Stomach (tissue), 9 donors: ENCODE data around the gene NPAS3. TPM values are rescaled to one million over a fixed set of nuclear protein-coding genes. Genes with fewer than 3 reads are reported as not detected.
A peak's percentile ranks its signal among the peaks of the same experiment; 100 is the strongest.

ENCODE experiments used
- DNase-seq, 2 donors: peaks; one replicate each; pipeline versions ENCODE4 v3.0.0 to v3.0.0-alpha.2; 2013 to 2019
- H3K27ac ChIP-seq, 5 donors: fragments of 200-600 bp in 4 of 5; sonication (generic) in 4 of 5; one replicate each; pipeline ENCODE4 v1.5.1; 2013 to 2019; ENCODE audit warnings: mild to moderate bottlenecking in 1 of 5, moderate library complexity in 1 of 5
- H3K27me3 ChIP-seq, 3 donors: fragments of 200-600 bp; sonication (generic); one replicate each; pipeline ENCODE4 v1.5.1; 2017 to 2019; ENCODE audit warnings: mixed run types in 1 of 3
- H3K36me3 ChIP-seq, 4 donors: fragments of 200-600 bp; sonication (generic); 1 replicate in 3 of 4; 2 replicates in 1 of 4; pipeline ENCODE4 v1.5.1; 2016 to 2019
- H3K4me1 ChIP-seq, 4 donors: fragments of 200-600 bp; sonication (generic); one replicate each; pipeline ENCODE4 v1.5.1; 2016 to 2019
- H3K4me3 ChIP-seq, 4 donors: fragments of 200-600 bp; sonication (generic) in 3 of 4; one replicate each; pipeline ENCODE4 v1.5.1; 2016 to 2019; ENCODE audit warnings: mild to moderate bottlenecking in 1 of 4
- H3K9me3 ChIP-seq, 4 donors: fragments of 200-600 bp; sonication (generic); one replicate each; pipeline ENCODE4 v1.5.1; 2016 to 2019
- CTCF ChIP-seq, 7 experiments: fragments of 450-650 bp in 4 of 7; fragments of 200-600 bp in 3 of 7; sonication (generic) in 3 of 7; IDR thresholded peaks; one replicate each; pipeline ENCODE4 v1.5.1; 2016 to 2019; ENCODE audit warnings: antibody characterized with exemption in 7 of 7, control low read depth in 2 of 7, mild to moderate bottlenecking in 1 of 7
- EP300 ChIP-seq: sonication (generic); formaldehyde crosslinking; IDR thresholded peaks from one replicate; pipeline ENCODE4 v1.6.1; 2017; ENCODE audit warnings: antibody characterized with exemption
- POLR2A ChIP-seq, 4 donors: fragments of 450-650 bp; IDR thresholded peaks; one replicate each; pipeline ENCODE4 v1.6.1; 2016; ENCODE audit warnings: antibody characterized with exemption in 4 of 4, control low read depth in 2 of 4, mild to moderate bottlenecking in 1 of 4, moderate library complexity in 1 of 4
- POLR2AphosphoS5 ChIP-seq, 3 donors: sonication (generic); formaldehyde crosslinking; IDR thresholded peaks; one replicate each; pipeline ENCODE4 v1.6.1; 2016; ENCODE audit warnings: antibody characterized with exemption in 3 of 3
- WGBS, 5 donors: extraction: QIAGEN DNeasy Blood & Tissue Kit in 3 of 5; methylation state at CpG; one replicate each; pipeline versions ENCODE4 v1.1.5 to v1.1.7; 2013 to 2018; 5-methylcytosine and 5-hydroxymethylcytosine counted together
- intact Hi-C: fragments of 100-400 bp; cut with DNase I; formaldehyde crosslinking; loops from one replicate; pipeline ENCODE4 v1.15.1; 2023; ENCODE audit warnings: low total_unique reads
- polyA plus RNA-seq, 3 donors: library from polyadenylated mRNA; stranded (reverse); fragments of 200-250 nt; gene quantifications; one replicate each; pipeline ENCODE4 v1.2.3, GENCODE V29; 2013
- total RNA-seq, 5 donors: library from RNA; depleted of rRNA; stranded (reverse); fragments of >200 nt; gene quantifications; one replicate each; pipeline versions ENCODE4 v1.1.0 to v1.2.3, GENCODE V29; 2014 to 2016
- donor health status: healthy with polysubstance abuse.
- donor health status: Bipolar disorder and iron deficiency.
- donor health status: healthy.

NPAS3 gene
- total and polyA plus RNA-seq, 8 donors = under 0.01 to 7.9 (median 0.76) TPM; not detected in 1

GRCh38 chr14:33541171-33541570 is 602.5 kb downstream of the NPAS3 start:
- intact Hi-C loops = no loop called here
- no peak overlapping the region for H3K27ac ChIP-seq
- DNase-seq = no peak
- no peaks in the 10 kb centered on the region for H3K36me3 ChIP-seq
- H3K4me3 ChIP-seq = no peak overlapping the region
- WGBS, 5 donors = 90 to 97% (median 96%) methylated on average over 2 of the region's 2 CpGs
- peaks cover 0 to 9% (median 2%) of the 10 kb centered on the region in 4 donors for H3K4me1 ChIP-seq
- peaks cover 0 to 3% (median 0%) of the 10 kb centered on the region in 4 donors for H3K9me3 ChIP-seq
- H3K27me3 ChIP-seq = no peaks in the 10 kb centered on the region
- TF ChIP-seq POLR2A (IDR thresholded peaks at IDR 0.05) (no peak), CTCF (IDR thresholded peaks at IDR 0.05) (no peak), EP300 (no peak), POLR2AphosphoS5 (IDR thresholded peaks at IDR 0.05) (no peak)

GRCh38 chr14:33542338-33543287 is 603.9 kb downstream of the NPAS3 start:
- peaks cover 0 to 3% (median 0%) of the 10 kb centered on the region in 4 donors for H3K9me3 ChIP-seq
- intact Hi-C loops = no loop called here
- peaks cover 0 to 9% (median 2%) of the 10 kb centered on the region in 4 donors for H3K4me1 ChIP-seq
- no peak for TF ChIP-seq POLR2AphosphoS5 (IDR thresholded peaks at IDR 0.05)
- no peak for TF ChIP-seq EP300
- TF ChIP-seq POLR2A (IDR thresholded peaks at IDR 0.05) = no peak
- no peak for TF ChIP-seq CTCF (IDR thresholded peaks at IDR 0.05)
- 72 to 81% (median 77%) methylated on average over 11 of the region's 11 CpGs for WGBS, 5 donors
- no peak overlapping the region for H3K27ac ChIP-seq
- no peaks in the 10 kb centered on the region for H3K27me3 ChIP-seq
- no peaks in the 10 kb centered on the region for H3K36me3 ChIP-seq
- H3K4me3 ChIP-seq = no peak overlapping the region
- DNase-seq = no peak

- Histone ChIP-seq H3K27ac (no peak overlapping the region), H3K27me3 (no peaks in the 10 kb centered on the region), H3K4me1 (peaks cover 0 to 7% (median 0%) of the 10 kb centered on the region in 4 donors), H3K36me3 (no peaks in the 10 kb centered on the region), H3K9me3 (peaks cover 0 to 3% (median 0%) of the 10 kb centered on the region in 4 donors), H3K4me3 (no peak overlapping the region)
- intact Hi-C loops = no loop called here
- no peak for TF ChIP-seq CTCF (IDR thresholded peaks at IDR 0.05)
- no peak for TF ChIP-seq EP300
- TF ChIP-seq POLR2AphosphoS5 (IDR thresholded peaks at IDR 0.05) = no peak
- TF ChIP-seq POLR2A (IDR thresholded peaks at IDR 0.05) = no peak
- WGBS, 5 donors = 90 to 96% (median 94%) methylated on average over 2 of the region's 2 CpGs
- no peak for DNase-seq
Measured at GRCh38 chr14:33545696-33546095, 607.0 kb downstream of the NPAS3 start.

GRCh38 chr14:33548606-33549005 is 609.9 kb downstream of the NPAS3 start:
- TF ChIP-seq POLR2A (IDR thresholded peaks at IDR 0.05) (no peak), EP300 (no peak), CTCF (IDR thresholded peaks at IDR 0.05) (no peak), POLR2AphosphoS5 (IDR thresholded peaks at IDR 0.05) (peak in 2 of 3 donors; percentile 11 to 19)
- H3K27ac ChIP-seq = no peak overlapping the region
- intact Hi-C loops = no loop called here
- H3K4me1 ChIP-seq = peaks cover 0 to 7% (median 0%) of the 10 kb centered on the region in 4 donors
- H3K4me3 ChIP-seq = no peak overlapping the region
- 37 to 69% (median 53%) methylated on average over 1 of the region's 1 CpG for WGBS, 5 donors
- peaks cover 0 to 3% (median 0%) of the 10 kb centered on the region in 4 donors for H3K9me3 ChIP-seq
- H3K27me3 ChIP-seq = no peaks in the 10 kb centered on the region
- DNase-seq = no peak
- H3K36me3 ChIP-seq = no peaks in the 10 kb centered on the region
